Activated T-cell treated with anti-CD3 and anti-CD28 coated beads for 4 hours (primary cell): ENCODE results near the gene CPS1.

Source experiments
- DNase-seq: peaks from one replicate; pipeline ENCODE4 v3.0.0-alpha.2; 2020

The CPS1 gene

DNA sequence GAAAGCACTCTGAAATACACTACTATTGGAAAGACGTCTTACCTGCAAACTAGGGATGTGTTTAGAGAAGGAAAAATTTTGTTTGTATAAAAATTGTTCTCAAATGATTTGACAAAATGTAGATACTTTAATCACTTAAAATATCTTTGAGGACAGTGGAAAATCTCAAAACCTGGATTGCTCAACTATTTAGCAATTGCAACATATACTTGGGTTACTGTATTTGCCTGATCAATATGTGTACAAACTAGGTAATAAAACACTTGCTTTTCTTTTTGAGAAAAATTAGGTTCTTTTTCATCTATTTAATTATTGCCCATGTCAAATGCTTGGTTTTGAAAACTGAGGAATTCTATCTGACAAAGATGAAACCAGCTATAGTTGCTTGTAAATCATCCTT, 60.9 kb downstream of the CPS1 start:
- no peak for DNase-seq

DNA sequence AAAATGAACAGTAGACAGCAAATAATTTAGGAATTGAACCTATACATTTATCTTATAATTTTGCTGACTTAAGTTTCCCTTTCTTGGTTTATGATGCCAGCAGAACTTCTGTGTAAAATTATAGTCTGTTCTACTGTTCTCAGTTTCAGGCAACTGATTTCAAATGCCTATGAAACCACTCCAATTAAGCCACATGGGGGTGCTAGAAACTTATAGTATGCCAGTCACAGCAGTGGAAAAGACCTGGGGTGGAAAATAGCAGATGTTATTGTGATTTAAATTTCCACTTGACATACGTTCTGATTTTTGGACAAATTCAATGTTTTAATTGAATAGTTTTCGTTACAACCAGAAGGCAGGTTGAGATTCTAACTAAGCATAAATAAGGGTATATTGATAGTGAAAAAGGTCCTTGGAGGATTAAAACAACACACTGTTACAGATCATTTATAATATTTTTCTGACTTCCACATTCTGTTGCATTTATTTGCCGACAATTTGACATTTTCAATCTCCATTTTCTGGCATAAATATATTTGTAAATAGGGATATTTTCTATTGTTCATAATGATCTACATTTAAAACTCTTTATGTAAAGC, 61.4 kb downstream of the CPS1 start:
- DNase-seq, result no peak

DNA sequence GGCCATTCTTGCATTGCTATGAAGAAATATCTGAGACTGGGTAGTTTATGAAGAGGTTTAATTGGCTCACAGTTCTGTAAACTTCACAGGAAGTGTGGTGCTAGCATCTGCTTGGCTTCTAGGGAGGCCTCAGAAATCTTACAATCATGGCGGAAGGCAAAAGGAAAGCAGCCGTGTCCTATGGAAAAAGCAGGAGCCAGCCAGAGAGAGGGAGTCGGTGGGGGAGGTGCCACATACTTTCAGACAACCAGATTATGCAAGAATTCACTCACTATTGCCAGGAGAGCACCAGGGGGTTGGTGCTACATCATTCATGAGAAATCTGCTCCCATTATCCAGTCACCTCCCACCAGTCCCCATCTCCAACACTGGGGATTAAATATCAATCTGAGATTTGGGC, 64.1 kb downstream of the CPS1 start:
- no peak for DNase-seq

DNA sequence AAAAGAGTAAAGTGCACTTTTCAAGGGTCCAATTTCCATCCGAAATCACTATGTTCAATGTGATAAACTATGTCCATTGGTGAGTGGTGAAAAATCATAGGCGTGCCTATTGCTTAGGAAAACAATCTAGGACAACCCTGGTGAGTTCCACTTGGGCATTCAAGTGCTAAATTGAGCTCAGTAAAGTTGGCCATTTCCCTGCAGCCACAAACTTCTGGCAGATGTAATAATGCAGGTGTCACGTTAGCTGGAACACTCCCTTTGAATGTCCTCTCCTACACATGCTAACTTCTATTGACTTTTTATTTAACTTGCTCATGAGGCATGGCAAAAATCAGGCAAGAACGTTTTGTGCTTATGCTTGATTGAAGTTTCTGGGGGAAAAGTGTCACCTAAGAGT, 67.1 kb downstream of the CPS1 start:
- DNase-seq, result no peak

DNA sequence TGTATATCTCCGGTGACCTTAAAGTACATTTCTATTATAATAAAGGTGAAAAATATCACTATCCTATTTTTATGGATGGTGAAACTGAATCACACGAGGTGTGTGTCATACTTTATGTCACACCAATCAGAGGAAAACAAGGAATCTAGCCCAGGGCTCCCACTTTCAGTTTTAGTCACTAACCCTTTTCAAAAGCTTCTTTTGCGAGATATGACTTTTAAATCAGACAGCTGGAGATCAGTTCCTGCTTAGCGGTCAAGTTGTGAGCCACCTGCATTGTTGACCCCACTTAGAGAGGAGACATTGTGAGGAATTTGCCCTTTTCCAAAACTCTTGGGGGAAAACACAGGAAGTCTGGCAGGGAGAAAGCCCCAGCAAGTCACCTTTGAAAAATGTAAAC, 70.5 kb downstream of the CPS1 start:
- DNase-seq, result no peak

DNA sequence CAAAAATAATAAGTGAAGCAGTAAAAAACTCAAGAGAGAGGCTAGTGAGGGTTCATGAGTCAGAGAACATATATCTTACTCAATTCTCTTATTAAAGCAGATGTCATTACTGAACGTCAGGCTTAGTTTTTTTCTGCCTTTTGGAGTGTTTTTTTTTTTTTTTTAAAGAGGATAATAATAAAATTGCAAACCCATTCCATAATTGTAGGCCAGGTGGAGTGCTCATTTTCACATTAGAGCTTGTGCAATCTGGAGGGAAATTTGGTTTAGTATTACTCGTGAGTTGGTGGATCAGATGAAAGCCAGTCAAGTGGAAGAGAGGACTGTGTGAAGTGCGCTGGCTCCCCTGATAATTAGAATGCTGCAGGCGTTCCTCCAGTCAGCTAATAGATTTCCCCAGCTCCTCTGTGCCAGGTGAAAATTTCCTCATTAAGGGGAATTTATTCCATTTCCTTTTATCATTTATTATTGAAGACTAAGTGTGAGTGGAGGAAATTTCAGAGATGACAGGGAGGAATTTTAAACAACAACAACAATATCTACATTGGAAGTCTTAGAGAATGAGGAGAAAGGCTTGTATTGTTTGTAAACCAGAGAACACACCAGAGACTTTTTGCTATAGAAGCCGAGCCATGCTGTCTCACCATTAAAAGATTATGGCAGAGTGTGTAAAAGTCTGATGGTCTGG, 74.6 kb downstream of the CPS1 start:
- DNase-seq, result no peak

DNA sequence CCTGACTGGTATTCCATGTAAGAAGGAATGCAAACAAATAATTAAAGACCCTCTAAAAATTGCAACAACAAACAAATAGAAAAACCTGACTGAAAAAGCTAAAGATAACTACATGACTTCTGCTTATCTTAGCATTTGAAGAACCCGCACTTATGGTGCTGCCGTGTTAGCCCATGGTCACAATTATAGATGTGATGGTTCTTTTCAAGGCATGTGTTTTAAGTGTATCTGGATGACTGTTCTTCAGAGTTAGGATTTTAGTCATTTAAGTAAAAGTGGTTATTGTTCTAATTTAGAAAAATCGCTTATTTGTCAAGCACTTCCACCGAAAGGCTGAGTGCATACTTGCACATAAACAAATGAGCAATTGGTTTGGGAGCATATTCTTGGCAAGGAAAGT, 77.3 kb downstream of the CPS1 start:
- no peak for DNase-seq

DNA sequence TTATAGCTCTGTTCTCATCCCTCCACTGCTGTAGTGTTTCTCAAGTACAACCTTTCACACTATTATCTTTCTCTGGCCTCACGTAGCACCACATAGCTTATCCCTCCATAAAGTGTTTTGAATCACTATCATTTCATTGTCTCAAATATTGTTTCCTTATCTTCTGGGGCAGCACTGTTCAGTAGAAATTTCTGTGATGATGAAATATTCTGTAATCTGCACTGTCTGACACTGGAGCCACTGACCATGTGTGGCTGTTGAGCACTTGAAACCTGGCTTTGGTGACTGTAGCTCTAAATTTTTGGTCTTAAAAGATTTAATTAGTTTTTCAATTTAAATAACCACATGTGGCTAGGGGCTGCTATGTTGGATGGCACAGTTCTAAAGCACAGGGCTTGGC, 78.9 kb downstream of the CPS1 start:
- DNase-seq, result no peak

DNA sequence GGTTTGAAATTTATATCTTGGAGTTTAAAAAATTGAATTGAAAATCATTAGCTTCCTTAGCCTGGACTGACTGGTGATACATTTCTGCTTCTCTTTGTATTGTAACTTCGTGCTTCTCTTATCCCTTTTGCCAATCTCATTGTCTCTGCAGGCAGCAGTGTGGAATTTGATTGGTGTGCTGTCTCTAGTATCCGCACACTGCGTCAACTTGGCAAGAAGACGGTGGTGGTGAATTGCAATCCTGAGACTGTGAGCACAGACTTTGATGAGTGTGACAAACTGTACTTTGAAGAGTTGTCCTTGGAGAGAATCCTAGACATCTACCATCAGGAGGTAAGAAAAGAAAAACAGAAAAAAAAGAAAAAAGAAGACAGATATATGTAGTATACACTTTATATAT, 85.9 kb downstream of the CPS1 start:
- no peak for DNase-seq

DNA sequence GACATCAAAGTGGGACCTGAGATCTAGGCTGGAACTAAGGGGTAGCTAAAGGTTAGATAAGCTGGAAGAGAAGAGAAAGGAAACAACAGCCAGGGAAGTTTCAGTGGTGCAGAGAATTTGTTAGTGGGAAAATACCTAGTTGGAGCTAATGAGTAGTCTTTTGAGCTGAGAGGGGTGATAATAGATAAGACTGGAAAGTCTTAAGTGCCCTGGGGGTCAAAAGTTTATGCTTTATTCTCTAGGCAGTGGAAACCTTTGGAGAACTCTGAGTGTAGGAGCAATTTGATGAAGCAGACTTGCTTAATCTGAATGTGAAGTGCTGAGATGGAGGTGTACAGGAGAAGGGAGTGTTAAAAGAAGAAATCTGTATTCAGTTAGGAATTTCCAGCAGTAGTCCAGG, 90.8 kb downstream of the CPS1 start:
- DNase-seq, result no peak

DNA sequence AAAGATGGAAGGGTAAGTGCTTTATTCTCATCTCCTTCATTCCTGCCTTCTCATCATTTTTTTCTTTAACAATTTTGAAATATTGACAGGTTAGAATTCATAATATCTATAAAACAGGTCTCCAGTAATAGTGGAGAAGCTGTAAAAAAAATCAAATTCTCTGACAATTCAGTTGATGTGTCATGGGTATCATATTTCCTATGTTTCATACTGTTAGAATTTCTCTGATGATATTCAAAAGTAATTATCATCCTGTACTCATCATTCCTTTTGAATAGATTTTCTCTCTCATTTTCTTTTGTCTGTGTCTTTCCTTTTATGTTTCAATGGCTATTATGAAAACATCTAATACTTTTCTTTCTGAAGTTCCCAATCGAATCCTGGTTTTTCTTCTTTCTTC, 97.7 kb downstream of the CPS1 start:
- no peak for DNase-seq

DNA sequence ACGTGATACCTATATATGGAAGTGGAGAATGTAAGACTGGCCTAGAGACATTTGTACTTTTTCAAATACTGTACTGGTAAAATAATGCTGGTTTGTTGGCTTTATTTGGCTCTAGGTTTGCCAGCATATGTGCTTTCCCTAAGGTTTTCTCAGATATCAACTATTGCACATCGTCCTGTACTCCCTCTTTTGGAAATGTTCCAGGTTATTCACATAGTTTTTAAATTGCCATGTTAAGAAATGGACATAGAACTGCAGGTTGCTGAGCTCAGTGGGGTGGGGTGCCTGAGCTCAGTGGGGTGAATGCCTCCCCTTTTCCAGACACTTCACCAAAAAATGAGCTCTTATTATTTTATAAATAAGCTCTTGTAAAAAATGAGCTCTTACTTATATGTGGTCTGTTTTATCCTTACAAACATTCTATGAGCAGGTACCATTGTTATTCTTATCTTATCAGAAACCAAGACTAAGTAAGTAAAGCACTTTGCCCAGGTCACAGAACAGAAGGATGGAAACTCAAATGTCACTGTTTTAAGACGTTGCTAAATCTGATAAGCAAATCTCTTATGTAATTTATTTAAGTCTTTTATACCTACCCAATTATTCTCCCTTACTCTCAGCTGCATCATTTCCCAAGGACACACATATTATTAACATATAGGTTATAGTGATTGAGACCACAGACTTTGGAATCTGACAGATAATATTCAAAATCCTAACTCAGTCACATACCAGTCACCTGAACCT, 99.0 kb downstream of the CPS1 start:
- no peak for DNase-seq

DNA sequence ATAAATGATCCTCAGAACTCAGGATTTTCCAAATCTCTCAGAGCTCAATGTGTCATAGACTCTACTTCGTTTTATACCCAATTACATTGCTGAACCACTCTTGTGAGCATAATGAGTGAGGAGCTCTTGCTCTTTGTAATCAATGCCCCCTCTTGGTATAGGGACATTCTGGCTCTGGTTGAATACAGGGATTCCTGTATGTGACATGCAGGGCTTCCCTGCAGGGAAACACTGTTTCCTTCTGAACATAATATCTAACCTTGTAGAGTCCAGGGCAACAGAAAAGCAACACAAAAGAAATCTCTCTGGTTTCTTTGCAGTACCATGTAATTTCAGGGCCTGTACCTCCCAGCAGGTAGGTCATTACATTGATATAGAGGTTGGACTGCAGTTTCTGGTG, 101.5 kb downstream of the CPS1 start:
- no peak for DNase-seq

DNA sequence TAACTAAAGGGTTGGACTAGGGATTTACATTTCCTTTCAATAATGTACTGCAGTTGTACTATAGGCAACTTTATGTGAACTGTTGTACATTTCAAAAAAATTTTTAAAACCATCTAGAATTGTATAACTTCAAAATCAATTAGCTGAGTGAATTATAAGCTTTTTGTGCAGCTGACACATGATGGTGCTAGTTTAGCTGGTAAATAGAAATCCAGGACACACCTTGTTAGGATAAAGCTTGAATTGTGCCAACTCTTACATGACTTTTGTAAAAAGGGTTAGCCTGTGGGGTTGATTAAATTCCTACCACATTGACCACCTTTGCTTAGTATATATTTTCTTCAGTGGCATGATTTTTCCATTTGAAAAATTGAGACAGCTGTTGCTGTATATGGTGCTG, 104.4 kb downstream of the CPS1 start:
- DNase-seq, result no peak

DNA sequence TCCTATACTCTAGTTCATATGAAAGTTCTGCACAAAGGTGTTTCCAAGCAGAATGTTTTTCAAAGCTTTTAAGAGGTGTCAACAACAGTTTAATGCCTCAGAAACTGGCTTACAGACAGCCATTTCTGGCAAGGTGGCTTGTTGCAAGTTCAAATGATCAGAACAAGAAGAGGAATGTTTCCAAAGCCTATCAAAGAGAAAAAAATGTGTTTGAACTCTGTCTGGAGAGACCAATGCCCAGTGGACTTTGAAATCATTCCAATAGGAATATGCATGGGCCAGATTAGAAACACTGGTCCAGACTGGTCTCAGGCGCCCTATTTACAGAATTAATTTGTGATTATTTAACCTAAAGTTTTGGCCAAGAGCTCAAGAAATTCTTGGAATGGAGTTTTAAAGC, 106.2 kb downstream of the CPS1 start:
- no peak for DNase-seq

DNA sequence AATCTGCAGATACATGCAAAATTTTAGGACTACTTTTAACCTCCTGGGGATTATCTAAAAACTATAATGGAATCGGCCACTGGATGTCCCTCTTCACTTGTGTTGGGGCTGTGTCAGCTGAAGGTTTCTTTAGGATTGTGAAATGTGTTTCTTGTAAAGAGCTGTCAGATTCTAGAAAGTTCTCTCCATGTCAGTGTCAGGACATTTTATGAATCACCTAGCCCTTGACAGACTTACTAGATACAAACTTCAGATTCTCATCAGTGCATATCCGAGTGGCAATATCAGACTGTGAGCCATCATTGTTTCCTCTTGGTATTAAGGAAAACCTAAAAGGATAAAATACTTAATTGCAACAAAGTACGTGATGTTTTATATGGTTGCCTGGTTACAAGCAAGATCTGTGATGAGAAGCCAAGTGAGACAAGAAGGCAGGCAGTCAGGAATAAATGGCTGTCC, 107.3 kb downstream of the CPS1 start:
- no peak for DNase-seq

DNA sequence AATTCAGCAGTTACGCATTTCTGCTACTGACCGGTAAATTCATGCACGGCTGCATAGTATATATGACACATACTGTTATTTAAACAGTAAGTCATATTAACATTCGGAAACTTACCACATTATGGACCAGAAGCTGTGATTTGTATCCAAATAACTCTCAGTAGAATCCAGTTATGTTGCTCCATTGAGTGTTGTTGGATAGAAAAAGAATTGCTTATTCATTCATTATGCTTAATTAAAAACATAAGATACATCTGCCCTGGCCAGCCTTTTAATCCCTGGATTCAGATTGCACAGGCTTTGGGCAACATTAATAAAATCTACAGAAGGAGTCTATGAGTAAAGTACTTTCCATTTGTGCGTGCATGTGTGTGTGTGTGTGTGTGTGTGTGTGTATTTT, 111.3 kb downstream of the CPS1 start:
- DNase-seq, result no peak

DNA sequence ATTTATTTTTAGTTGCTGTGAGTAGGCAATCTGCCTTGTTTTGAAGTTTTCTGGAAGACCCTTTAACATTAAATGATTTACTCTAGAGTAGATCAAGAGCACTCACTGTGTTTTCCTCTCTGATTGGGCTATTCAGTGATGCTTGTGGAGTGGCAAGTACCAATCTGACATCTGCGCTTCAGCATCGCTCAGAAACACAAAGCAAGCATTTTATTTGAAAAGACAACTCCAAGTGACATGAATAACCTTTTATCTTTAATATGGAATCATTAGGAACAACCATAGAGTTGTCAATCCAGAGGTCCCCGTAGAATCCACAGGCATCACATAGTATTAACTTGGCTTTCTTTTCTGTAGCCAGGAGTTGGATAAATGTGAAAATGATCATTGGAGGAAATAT, 114.7 kb downstream of the CPS1 start:
- no peak for DNase-seq

DNA sequence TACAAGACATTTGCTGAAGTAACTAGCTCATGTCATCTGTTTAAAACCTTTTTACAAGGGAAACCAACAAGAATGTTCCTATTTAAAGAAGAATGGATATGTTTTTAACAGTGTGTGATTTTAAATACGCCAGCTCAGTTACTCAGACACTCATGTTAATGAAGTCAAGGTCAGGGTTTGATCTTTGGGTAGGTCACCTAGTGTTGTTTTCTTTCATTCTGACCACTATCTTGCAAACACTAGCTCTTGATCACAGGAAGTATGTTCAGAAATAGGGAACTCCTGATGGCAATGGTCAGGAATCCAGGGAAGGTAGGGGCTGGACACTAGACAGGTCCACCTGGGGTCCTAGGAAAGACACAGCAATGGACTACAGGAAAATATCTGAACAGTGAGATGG, 116.7 kb downstream of the CPS1 start:
- DNase-seq, result no peak

DNA sequence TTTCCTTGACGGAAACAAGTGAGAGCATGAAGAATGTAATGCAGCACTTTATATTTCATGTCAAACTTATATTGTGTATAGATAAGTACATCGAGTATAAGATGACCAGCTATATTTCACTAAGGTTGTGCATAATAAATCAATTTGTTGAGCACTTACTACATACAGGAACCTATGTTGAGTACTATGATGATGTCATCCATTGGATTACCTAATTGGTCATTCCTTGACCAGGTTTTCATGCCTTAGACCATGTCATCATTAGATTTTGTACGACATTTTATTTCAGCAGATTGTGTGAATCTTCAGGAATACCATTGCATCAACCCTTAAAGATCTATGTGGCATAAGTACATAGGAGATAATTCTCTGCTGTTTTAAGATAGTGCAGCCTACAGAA, 119.7 kb downstream of the CPS1 start:
- no peak for DNase-seq

DNA sequence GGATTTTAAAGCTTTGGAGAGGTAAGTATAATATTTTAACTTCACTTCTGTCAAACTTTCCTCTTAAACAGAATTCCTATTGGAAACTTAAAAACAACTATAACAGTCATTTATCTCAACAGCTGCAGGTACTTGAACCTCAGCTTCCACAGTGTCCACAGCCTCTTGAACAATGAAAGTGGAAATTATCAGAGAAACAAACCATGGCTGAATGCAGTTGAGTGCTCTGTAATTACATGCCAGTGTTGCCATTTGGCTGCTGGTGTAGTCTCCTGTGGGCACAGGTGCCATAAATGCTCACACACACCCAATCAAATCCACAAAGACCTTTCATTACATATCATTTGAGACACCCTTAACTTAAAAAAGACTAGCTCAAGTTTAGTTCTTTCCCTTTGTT, 125.1 kb downstream of the CPS1 start:
- no peak for DNase-seq

DNA sequence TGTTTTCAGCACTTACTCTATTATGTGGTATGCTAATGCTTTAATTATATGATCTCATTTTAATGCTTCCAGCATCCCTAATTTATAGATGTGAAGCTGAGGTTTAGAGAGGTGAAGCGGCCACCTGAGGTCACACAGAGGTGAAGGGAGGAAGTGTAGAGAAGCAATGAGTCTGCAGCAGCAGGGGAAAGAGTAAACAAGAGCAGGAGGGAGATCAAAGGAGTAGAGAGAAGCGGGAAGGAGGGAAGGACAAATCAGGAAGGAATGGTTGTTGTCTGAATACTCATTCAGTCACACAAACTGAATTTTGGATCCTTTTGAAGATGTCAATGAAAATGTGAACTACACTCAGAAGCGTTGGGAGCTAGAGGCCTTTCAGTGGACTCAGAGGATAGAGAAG, 130.0 kb downstream of the CPS1 start:
- no peak for DNase-seq

DNA sequence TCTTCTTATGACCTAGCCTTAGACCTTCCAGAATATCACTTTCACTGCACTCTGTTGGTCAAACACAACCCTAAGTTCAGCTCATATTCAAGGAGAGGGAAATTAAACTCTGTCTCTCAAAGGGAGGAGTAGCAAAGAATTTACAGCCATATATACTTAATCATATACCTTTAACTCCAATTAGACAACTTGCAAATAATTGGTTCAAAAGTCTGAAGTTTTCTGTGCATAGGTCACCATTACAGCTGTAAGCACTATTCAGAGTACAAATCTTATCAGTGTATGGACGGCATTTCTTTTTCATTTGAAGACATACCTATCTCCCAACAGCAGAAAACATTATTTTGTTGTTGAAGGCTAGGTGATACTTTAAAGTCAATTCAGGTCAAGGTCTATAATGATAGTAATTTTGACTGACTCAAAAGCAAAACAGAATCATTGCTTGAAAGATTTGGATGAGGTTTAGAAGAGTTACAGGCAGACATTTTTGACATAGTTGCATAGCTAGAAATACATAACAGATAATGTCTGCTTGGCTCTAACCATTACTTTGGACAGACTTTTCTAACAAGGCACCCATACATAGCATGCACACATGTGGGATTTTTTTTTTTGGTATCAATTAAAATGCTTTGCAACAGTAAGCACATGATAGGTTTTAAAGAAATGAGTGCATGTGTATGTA, 131.5 kb downstream of the CPS1 start:
- DNase-seq, result no peak

DNA sequence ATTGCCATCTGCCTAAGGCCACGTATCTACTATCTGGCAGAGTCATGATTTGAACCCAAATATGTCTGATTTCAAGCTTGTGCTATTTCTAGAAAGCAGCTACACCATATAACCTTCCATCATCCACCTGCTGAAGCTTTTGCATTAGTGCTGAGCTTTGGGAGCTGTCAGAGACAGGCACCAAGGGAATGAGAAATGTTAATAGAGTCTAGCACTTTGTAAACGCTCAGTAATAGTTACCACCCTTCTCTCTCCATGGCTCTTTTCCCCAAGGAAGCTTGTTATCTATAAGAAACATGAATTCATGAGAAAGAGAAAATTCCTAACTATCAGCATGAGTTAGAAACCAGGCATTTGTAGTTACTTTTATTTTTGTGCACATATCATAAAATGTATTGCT, 151.5 kb downstream of the CPS1 start:
- DNase-seq, result no peak
